GM23338 (cell line): ENCODE data around the gene DCAF11.

Experiments used
- EZH2 ChIP-seq: fragments of 200-600 bp; sonication (generic); IDR thresholded peaks from one replicate; pipeline ENCODE4 v1.8.0; 2017; ENCODE audit warnings: antibody characterized with exemption, mild to moderate bottlenecking, low read depth; ENCODE audit not compliant: unreplicated experiment
- EZH2phosphoT487 ChIP-seq: fragments of 200-600 bp; sonication (generic); IDR thresholded peaks from one replicate; pipeline ENCODE4 v1.8.1; 2018; ENCODE audit warnings: antibody characterized with exemption; ENCODE audit not compliant: unreplicated experiment
- POLR2AphosphoS5 ChIP-seq: IDR thresholded peaks from 2 replicates; pipeline ENCODE4 v1.6.1; 2016; ENCODE audit warnings: antibody characterized with exemption, low read depth
- REST ChIP-seq: IDR thresholded peaks from one replicate; pipeline ENCODE4 v1.6.1; 2018; ENCODE audit warnings: antibody characterized with exemption; ENCODE audit not compliant: unreplicated experiment
- TF ChIP-seq, protein P1 (sequence below): IDR thresholded peaks from 2 replicates; pipeline ENCODE4 v1.6.1; 2016; ENCODE audit warnings: antibody characterized with exemption
- TF ChIP-seq, protein P2 (sequence below), 2 experiments: fragments of 200-600 bp in 1 of 2; sonication (generic) in 1 of 2; conservative IDR thresholded peaks; 2 replicates each; pipeline versions ENCODE4 v1.5.1 to v1.6.1; 2016 to 2017; ENCODE audit warnings: antibody characterized with exemption in 2 of 2, low read depth in 2 of 2, mild to moderate bottlenecking in 2 of 2, moderate library complexity in 1 of 2

DNA sequence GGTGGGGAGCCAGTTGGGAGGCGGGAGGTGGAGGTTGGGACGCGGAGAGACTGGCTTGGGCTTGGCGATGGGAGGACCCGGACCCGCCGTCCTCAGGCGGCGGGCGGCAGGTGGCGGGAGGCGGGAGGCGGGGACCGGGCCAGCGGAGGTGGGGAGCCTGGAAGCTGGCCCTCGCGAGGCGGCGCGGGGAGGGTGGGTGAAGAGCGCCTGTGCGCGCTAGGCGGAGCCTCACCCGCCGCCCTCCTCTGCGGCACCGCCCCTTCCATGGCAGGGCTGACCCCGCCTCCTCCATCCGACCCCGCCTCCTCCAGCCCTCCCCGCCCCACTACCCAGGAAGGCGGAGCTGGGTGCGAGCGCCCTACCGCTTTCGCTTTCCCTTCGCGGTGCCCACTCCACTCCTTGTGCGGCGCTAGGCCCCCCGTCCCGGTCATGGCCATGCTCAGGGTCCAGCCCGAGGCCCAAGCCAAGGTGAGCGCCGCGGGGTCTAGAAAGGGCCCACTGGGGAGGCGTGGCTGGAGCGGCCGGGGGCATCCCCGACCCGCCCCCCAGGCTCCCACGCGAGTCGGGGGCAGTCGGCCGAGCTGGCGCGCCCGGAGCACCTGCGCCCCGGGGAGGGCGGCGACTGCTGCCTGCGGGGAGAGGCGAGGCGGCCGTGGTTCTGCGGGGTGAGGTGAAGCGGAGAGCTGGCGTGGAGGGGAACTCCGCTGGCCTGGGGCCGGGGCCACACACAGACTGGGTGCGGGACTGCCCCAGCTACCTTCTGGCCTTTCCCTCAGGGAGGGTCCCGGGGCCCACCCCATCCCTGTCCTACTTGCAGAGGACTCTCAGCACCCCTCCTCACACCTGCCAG lies 21.5 kb downstream of the DCAF11 start, which contains the start of gene PSME1:
- TF ChIP-seq EZH2 = no peak
- peak; percentile 80 for TF ChIP-seq POLR2AphosphoS5
- TF ChIP-seq, protein P1, sequence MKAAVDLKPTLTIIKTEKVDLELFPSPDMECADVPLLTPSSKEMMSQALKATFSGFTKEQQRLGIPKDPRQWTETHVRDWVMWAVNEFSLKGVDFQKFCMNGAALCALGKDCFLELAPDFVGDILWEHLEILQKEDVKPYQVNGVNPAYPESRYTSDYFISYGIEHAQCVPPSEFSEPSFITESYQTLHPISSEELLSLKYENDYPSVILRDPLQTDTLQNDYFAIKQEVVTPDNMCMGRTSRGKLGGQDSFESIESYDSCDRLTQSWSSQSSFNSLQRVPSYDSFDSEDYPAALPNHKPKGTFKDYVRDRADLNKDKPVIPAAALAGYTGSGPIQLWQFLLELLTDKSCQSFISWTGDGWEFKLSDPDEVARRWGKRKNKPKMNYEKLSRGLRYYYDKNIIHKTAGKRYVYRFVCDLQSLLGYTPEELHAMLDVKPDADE = no peak
- TF ChIP-seq, protein P2, sequence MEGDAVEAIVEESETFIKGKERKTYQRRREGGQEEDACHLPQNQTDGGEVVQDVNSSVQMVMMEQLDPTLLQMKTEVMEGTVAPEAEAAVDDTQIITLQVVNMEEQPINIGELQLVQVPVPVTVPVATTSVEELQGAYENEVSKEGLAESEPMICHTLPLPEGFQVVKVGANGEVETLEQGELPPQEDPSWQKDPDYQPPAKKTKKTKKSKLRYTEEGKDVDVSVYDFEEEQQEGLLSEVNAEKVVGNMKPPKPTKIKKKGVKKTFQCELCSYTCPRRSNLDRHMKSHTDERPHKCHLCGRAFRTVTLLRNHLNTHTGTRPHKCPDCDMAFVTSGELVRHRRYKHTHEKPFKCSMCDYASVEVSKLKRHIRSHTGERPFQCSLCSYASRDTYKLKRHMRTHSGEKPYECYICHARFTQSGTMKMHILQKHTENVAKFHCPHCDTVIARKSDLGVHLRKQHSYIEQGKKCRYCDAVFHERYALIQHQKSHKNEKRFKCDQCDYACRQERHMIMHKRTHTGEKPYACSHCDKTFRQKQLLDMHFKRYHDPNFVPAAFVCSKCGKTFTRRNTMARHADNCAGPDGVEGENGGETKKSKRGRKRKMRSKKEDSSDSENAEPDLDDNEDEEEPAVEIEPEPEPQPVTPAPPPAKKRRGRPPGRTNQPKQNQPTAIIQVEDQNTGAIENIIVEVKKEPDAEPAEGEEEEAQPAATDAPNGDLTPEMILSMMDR (conservative IDR thresholded peaks at IDR 0.05; ENCODE audit: low read depth in 2 of 2) = no peak
- TF ChIP-seq EZH2phosphoT487 = no peak
- TF ChIP-seq REST = no peak
